ENCODE measurements around the gene GPD1.
"Not testable (repeated sequence)": the region's sequence is repeated elsewhere in the genome, so short reads cannot be mapped to it uniquely, and the experiment has no call there.

Gene GPD1

GRCh38 chr12:50132505-50133135 is 28.8 kb downstream of the GPD1 start:
- peak; percentile 33 for DNase-seq

- no peak for DNase-seq
Observed at GRCh38 chr12:50142993-50143392, 39.2 kb downstream of the GPD1 start.

- DNase-seq = no peak
Observed at GRCh38 chr12:50145439-50145838, 41.6 kb downstream of the GPD1 start.

GRCh38 chr12:50147281-50147680 is 43.5 kb downstream of the GPD1 start:
- no peak for DNase-seq

GRCh38 chr12:50148011-50148410 is 44.2 kb downstream of the GPD1 start:
- not testable (repeated sequence) for DNase-seq

GRCh38 chr12:50149311-50149710 is 45.5 kb downstream of the GPD1 start:
- no peak for DNase-seq

- DNase-seq = no peak
Observed at GRCh38 chr12:50151047-50151687, 47.4 kb downstream of the GPD1 start.

- not testable (repeated sequence) for DNase-seq
Observed at GRCh38 chr12:50154947-50155346, 51.1 kb downstream of the GPD1 start.

- no peak for DNase-seq
Observed at GRCh38 chr12:50156641-50157040, 52.8 kb downstream of the GPD1 start.

GRCh38 chr12:50157259-50157658 is 53.5 kb downstream of the GPD1 start:
- DNase-seq = no peak

- no peak for DNase-seq
Observed at GRCh38 chr12:50160643-50161042, 56.8 kb downstream of the GPD1 start.
